ENCODE results near the gene MLX.

DNA sequence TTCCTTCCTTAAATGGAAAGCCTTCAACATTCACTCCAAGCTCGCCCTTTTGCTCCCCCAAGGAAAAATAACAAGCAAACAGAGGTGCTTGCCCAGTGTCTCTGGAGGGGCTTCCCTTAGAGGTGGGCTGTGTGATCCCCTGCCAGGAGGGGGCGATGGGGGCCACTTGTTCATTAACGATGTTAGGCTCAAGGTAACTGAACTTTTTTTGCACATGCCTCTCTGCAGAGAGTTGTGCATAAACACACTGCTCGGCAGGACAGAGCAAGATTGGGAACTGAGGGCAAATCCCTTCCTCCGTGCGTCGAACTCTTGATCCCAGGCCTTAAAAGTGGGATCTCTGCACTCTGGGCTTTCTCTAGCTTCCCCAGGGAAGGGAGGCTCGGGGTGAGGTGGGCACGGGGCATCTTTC lies 46.4 kb upstream of the MLX start:
- TF ChIP-seq, protein P1, sequence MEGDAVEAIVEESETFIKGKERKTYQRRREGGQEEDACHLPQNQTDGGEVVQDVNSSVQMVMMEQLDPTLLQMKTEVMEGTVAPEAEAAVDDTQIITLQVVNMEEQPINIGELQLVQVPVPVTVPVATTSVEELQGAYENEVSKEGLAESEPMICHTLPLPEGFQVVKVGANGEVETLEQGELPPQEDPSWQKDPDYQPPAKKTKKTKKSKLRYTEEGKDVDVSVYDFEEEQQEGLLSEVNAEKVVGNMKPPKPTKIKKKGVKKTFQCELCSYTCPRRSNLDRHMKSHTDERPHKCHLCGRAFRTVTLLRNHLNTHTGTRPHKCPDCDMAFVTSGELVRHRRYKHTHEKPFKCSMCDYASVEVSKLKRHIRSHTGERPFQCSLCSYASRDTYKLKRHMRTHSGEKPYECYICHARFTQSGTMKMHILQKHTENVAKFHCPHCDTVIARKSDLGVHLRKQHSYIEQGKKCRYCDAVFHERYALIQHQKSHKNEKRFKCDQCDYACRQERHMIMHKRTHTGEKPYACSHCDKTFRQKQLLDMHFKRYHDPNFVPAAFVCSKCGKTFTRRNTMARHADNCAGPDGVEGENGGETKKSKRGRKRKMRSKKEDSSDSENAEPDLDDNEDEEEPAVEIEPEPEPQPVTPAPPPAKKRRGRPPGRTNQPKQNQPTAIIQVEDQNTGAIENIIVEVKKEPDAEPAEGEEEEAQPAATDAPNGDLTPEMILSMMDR (conservative IDR thresholded peaks at IDR 0.05; ENCODE audit: low read length) = peak; percentile 80
- no peak for TF ChIP-seq EZH2phosphoT487 (IDR thresholded peaks at IDR 0.05; ENCODE audit: borderline replicate concordance)
